Stimulated activated CD8-positive, alpha-beta memory T cell treated with anti-CD3 and anti-CD28 coated beads, Interleukin-7, amount 100 ng/mL, for 48 hours (primary cell): ENCODE measurements around the gene FRS3.

ENCODE experiments used
- DNase-seq, 2 donors: peaks; one replicate each; pipeline ENCODE4 v3.0.0-alpha.2; 2020; ENCODE audit warnings: low read depth in 1 of 2; ENCODE audit errors: extremely low read depth in 1 of 2

Gene FRS3

DNA sequence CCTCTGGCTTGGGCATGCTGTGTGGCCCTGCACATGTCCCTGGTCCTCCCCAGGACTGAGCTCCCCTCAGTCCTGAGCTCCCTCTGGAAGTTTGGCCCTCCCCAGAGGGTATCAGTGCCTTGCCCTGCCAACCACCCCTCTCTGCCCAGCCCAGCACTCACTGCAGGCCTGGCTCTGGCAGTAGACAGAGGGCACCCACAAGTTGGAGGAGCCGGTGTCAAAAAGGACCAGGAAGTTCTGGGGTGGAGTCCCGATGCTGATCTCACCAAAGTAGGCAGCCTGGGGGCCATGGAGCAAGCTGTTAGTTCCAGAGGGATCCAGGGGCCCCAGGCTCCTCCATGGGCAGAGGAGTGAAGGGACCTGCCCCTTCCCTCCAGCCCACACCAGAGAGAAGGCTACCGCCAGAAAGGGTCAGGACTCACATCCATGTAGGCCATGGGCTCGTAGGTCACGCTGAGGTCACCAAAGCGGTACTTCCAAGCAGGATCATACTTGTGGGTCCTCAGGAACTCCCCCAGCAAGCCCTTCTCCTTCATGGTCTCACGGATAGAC, 35.4 kb downstream of the FRS3 start:
- no peak for DNase-seq

DNA sequence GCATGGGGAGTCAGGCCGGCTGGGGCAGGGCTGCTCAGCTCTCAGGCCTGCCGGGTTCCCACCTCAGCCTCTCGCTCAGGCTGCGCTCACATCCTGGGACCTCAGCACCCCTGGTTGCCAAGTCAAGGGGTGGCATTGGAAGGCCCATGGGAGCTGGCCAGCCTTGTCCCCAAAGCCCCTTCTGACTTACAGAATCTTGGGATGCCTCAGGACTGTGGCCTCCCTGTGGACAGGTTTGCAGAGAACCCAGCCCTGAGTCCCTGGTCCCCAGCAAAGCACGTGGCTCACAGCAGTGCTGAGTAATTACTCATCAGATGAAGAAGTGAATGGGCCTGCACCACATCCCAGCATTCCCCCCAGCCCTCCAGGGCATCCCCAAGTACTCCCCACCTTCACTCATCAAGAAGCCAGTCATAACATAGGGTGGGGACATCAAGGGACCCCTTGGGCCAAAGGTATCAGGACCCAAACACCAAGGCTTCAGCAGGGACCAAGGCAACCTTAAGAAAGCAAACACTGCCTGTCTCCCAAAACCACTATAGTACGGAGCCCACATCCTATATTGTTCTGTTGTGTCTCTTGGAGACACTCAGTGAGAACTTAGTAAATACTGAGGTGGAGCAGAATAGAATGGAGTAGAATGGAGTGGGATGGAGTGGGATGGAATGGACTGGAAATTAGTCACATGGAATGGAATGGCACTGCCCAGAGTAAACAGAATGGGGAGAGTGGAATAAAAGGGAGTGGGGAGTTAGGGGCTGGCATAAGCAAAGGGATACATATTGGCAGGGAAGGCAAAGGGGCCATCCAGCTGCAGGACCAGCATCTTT, 36.1 kb downstream of the FRS3 start:
- no peak for DNase-seq

DNA sequence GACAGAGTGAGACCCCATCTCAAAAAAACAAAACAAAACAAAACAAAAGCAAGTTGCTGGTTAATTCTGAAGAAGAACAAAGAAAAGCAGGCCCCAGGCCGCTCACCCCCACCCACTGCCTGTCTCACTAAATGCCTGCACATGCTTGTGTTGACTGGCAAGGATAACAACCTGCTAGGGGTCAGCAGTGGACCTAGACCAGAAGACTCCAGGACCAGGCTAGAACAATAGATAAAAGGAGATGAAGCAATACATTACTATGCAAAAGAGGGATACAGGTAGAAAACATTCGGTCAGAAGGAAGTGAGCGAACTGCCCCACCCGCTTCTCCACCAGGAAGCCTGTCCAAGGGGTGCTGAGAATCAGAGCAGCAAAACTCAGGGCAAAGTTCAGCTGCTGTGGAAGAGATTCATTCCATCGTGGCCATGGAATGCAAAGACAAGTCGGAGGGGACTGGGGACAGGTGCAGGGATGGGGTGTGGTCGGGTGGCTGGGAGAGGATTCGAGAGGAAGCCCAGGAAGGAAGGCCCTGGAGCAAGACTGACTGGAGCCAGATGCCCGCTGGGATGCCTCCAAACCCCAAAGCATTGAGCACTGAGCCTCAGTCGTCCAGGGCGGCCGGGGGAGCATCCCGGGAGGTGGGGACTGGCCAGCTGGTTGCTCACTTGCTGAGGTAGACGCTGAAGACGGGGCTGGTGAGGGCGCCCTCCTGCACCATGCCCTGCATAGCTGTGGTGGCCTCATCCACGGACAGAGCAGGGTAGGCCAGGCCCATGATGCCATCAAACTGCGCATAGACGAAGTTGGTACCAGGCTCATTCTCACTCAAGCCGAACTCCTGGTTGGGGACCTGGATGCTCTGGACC, 37.8 kb downstream of the FRS3 start:
- no peak for DNase-seq

DNA sequence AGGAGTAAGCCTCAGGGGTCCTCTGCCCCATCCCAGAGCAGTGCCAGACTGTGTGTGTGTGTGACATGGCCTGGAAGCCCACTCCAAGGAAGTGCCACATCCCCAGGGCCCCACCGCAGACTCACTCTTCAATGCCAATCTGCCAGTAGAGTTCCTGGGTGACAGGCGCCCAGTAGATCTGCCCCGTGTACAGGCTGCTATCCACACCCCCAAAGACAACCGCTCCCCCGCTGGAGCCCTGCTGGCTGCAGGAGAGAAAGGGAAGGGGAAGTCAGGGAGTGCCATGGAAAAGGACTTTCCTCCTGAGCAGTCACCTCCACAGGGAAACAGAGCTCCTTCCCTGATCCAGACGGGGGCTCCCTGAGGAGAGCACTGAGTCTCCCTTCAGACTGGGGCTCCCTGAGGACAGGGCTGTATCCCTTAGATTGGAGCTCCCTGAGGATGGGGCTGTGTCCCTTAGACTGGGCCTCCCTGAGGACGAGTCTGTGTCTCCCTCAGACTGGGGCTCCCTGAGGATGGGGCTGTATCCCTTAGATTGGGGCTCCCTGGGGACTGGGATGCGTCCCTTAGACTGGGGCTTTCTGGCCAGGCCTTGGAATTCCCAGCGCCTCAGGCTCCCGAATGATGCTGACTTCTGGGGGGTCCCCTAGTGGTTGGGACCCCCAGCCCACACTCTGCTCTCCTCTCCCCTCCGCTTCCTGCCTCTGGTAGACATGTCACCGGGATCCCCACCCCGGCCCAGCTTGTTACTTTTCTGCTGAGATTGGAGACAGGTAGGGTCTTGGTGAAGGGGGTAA, 39.1 kb downstream of the FRS3 start:
- no peak for DNase-seq

DNA sequence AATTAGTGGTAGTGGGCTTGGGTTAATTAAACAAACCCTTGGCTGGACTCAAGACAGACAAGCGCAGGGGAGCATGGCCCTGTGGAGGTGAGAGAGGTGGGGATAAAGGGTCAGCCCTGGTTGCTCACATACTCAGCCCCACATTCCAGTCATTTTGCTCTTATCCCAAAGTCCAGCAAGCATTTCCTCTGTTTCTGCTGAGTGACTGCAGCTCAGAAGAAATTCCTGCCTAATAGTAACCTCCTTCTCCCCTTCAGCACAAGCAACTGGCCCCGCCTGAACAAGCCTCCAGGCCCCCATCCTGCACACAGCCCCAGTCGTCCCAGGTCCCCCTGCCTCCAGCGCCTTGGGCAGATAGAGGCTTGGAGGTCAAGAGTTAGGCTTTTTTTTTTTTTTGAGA, 40.7 kb downstream of the FRS3 start:
- no peak for DNase-seq

DNA sequence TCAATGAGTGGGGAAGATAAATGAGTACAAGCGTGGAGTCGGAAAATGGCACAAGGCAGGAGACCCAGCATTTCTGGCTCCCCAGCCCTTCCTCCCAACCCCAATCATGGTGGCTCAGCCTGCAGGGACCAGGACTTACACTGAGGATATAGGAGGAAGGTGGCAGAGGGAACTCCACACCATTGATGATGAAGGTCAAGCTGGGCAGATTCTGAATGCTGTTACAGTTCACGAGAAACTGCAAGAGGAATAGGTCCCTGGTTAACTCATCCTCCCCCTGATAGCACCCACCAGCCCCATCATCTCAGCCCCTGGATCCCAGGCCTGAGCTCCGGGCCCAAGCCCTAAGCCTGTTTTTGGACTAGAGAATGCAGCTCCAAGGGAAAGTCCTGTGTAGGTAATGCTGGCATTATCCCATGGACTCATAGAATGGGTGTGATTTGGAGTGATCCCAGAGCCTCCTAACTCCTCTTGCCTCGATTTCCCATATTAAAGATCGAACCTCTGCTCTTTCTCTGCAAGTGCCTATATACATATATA, 42.0 kb downstream of the FRS3 start:
- no peak for DNase-seq

DNA sequence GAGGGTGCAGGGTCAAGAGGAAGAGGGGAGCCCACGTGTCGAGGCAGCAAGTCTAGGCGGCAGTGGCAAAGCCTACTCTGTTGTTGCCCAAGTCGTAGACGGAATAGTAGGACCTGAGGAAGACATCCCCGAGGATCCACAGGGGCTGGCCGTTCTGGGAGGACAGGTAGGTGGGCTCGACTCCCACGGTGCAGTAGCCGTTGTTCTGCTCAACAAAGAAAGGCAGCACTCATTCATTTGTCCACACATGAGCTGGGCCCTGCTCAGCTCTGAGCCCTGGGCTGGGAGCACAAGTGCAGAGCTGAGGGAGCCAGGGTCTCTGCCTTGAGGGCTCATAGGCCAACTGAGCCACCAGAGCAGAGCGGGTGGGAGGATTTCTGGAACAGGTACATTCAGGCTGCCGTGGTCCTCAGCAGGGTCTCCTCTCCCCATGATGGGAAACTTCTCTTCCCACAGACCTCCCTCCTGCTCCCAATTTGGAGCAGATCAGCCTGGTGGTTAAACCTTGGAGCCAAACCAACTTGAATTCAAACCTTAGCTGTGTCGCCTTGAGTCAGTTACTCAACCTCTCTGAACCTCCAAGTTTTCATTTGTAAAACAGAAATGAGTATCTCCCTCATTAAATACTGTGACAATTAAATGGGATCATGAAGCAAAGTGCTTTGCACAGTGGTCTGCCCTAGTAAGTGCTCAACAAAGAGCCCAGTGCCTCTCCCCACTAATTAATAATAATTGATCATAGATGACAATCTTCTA, 42.7 kb downstream of the FRS3 start:
- DNase-seq = no peak

DNA sequence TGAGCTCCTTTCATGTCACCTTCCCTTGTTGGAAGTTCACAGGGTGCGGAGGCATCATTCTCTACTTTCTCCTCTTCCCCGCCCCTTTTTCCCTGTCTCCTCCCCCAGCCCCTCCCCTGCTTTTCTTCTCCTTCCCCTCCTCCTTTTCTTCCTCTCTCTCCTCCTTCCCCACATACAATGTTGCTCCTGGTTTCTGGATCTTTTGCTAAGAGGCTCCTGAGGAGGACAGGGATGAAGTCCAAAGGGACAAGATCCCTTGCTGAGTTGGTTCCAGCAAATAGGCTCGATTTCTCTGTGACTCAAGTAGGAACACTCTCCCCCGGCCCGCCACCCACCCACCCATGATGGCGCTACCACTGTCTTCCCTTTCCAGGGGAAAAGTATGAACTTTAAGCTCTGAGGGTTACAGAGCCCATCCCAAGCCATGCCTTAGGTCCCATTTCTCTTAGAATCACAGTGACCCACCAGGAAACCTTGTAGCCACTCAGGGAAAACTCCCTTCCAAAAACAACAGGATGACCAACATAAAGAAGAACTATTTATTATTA, 43.4 kb downstream of the FRS3 start:
- no peak for DNase-seq

DNA sequence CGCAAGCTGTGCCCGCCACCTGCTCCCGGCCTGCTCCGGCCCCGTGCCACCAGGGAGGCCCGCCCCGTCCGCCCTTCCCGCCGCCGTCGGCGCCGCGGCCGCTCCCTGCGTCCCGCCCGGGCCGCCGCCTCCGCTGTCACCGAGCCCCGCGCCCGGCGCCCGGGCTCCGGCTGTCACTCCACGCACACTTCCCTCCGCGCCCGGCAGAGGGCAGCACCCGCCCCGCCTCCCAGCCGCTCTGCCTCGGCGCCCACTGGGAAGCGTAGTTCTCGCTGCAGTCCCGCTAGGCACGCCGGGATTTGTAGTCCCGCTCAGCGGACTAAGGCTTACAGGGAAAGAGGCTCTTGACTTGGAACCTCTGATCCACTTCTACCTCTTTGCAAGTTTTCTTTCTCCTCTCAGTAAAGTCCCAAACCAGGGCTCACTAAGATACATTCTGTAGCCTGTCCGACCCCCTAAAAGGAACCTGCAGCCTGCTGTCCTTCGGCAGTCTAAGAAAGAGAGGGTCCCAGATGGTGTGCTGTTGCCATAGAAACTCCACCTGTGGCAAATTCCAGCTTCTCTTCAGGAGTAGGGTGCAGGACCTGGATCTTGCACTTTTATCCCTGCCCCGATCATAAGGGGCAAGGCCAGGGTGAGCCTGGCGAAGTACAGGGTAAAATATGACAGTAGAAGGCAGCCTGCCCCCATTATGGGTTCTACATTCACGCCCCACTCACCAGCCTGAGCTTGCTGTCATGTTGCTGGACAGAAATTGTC, 44.1 kb downstream of the FRS3 start, which contains the start of gene TFEB:
Gene TFEB, minus strand, starts transcription at position 182 of the 759 bp plus-strand sequence. CDS start 44,395 bp downstream, outside the sequence.
- DNase-seq = peak; percentile 83 to 86

DNA sequence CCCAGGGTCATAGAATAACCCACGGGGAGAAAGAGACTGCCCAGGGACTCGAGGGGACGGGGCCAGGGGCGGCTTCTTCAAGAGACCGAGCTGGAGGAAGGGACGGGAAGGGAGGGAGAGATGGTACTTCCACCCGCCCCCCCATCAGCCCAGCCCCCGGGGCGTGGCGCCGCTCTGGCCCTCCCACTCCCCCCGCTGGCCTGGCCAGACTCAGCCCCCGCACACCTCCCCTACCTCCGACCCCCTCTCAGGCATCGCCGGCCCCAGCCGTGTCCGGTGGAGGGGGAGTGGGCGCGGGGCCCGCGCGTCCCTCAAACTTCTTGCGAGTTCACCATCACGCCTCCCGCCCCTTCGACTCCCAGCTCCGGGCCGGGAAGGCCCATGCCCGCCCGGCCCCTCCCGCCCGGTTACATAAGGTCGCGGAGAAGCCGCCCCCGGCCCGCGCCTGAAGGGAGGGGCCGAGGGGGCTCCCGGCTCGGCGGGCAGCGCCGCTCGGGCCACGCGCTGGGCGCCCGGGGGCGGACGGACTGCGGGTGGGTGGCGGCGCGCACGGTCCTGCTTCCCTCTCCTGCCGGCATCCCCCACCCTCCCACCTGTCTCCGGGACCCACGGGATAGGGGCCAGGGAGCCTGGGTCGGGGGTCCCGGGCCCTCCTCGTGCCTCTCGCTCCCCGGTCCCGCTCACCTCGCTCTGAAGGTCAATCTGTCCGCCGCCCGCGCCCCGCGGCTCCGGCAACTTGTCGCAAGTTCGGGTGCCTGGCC, 44.9 kb downstream of the FRS3 start:
- DNase-seq = peak; percentile 41 to 56

DNA sequence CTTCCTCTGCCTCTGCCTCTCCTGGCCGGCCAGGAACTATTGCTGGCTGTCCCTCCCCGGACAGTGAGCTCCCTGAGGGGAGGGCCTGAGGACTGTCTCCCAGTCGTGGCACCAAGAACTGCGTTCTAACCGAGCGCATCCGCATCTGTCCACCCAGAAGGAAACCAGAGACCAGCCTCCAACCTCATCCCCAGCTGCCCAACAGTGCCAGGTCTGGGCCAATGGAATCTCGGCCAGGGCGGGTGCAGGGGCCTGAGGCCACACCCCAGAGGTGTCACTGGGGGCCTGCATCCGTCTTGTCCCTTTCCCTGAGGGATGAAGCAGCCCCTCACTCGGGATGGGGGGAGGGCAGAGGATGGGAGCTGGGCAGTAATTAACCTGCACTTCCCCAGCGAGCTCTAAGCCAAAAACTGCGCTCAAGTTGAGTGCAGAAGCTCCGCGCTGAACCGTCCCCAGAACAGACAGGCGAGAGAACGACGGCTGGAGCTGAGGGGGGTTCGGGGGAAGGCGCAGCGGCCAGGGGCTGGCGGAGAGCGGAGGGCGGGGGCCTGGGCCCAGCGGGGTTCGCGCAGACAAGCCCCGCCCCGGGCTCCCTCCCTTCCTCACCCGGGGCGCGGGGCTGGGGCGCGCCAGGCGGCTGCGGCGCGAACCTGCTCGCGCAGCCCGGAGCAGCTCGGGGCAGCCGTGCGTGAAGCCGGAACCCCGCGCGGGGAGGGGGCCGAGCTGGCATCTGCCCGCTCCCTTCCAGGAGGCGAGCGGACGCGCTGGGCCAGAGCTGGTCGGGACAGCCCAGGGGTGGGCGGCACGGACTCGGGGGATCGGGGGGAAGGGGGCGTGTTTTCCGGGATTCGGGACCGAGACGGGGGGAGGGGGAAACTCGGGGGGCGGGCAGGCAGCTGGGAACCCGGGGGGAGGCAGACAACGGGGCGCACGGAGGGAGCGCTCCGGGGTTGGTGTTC, 45.7 kb downstream of the FRS3 start:
- peak in 1 of 2 donors; percentile 37 for DNase-seq

DNA sequence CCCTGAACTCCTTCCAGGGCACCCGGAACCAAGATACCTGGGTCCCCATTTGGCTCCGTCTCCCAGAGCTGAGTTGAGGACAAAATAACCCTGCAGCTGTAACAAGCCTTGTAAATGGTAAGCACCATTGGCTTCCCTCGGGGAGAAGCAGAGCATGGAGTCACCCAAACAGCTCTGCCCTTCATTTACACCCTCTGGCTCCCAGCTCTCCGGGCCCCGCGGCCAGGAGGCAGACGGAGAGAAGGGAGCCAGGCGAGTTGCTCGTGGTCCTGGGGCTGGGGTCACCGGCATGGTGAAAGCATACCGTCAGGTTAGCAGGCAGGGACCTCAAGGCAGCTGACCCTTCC, 46.4 kb downstream of the FRS3 start:
- DNase-seq = no peak

DNA sequence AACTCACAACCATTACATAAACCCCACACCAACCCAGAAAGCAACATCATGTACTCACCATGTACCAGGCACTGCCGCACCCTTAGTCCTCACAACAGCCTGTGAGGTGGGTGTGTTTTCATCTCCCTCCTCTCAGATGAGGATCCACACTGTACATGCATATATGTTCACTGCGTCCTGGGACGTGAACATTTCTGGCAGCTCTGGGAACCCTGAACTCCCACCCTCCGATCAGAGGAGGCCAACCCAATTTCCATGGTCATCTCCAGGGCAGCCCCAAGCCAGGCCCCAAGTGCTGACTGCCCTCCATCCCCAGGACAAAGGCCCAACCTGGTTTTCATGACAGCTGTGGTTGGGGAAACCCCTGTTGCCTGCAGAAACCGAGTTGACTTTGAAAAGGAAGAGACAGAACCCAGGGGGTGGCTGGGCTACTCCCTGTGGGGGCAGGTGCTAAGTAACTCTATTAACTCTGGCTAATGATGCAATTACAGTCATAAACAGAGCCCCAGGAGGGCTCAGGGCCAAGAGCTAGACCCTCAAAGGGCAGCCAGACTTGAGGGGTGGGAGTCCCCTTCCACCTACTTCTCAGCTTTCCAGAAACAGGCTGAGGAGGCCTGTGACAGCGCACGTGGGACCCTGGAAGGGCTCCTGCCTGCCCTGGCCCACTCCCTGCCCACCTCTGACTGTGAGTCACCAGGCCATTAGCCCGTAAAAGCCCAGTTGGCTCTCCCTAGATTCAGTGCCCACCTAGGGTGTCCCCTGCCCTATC, 46.9 kb downstream of the FRS3 start:
- DNase-seq = no peak

DNA sequence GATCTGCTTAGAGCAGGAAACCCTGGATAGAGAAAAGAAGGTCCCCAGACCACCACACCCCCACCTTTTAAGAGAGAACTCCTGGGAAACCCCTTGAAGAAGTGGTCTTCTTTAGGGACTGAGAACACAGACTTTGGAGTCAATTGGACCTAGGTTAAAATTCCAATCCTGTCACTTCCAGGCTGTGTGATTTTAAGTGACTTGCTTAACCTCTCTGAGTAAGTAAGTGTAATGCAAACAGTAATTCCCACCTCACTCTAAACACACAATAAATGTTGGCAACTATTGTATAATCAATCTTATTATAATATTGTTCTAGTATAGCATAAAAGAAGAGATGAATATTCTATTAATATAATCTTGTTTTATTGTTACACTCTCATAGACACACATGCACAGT, 47.6 kb downstream of the FRS3 start:
- DNase-seq = no peak

DNA sequence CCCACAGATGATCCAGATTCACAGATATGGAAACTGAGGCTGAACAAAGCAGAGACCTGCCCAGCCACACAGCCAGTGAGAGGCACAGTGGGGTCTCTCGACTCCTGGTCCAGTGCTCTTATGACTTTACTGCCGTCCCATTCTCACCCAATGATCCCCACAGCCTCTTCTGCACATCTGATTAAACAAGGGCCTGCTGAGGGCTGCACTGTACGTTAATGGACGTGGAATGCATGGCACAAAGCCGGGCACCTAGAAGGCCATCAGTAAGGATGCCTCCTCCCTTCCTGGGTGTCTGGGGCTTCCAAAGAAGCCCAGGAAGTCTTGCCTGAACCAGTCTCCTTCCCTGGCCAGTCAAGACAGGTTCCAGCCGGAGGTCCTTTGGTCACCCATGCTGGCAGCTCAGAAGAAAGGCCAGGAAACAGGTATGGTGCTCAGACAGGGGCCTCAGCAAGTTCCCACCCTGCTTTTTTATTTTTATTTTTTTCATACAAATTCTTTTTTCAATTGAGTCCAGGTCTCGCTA, 48.1 kb downstream of the FRS3 start:
- no peak for DNase-seq
